WTC11 (cell line): ENCODE results near the gene CALML3. TPM values are rescaled to one million over a fixed set of nuclear protein-coding genes. Genes with fewer than 3 reads are reported as not detected.

Experiments
- ATAC-seq: fragments of 200-7000 bp; cut with Tn5 transposase; 2 replicates; pipeline ENCODE4 v1.10.0; 2021; ENCODE audit warnings: mild to moderate bottlenecking, moderate library complexity
- CTCF ChIA-PET: fragments of 300-600 bp; sonication (Branson Sonifier 250); formaldehyde crosslinking; loops from one replicate; lab custom pipeline; 2021; ENCODE audit warnings: antibody characterized with exemption; lab: Charles Lee
- POLR2A ChIA-PET: fragments of 350-600 bp; sonication (Branson Sonifier 250); formaldehyde crosslinking; loops from one replicate; lab custom pipeline; 2021; ENCODE audit warnings: antibody characterized with exemption; lab: Charles Lee
- DNase-seq: peaks from one replicate; pipeline ENCODE4 v3.0.0; 2021; ENCODE audit warnings: low spot score
- H3K27ac Mint-ChIP-seq: 2 replicates; pipeline ENCODE4 v1.8.0; 2021; ENCODE audit warnings: mixed read lengths
- H3K27me3 Mint-ChIP-seq: 2 replicates; pipeline ENCODE4 v1.8.0; 2021; ENCODE audit warnings: low read depth, mild to moderate bottlenecking, moderate library complexity, mixed read lengths
- H3K36me3 Mint-ChIP-seq: 2 replicates; pipeline ENCODE4 v1.8.0; 2021; ENCODE audit warnings: mixed read lengths
- H3K4me1 Mint-ChIP-seq: 2 replicates; pipeline ENCODE4 v1.8.0; 2022; ENCODE audit warnings: mixed read lengths
- H3K4me3 Mint-ChIP-seq: 2 replicates; pipeline ENCODE4 v1.8.0; 2021; ENCODE audit warnings: mild to moderate bottlenecking, moderate library complexity, mixed read lengths
- H3K9me3 Mint-ChIP-seq: 2 replicates; pipeline ENCODE4 v1.8.0; 2021; ENCODE audit warnings: mixed read lengths
- AFF4 ChIP-seq: sonication (generic); formaldehyde crosslinking; IDR thresholded peaks from 2 replicates; pipeline ENCODE4 v1.8.1; 2023; ENCODE audit warnings: mild to moderate bottlenecking, missing genetic modification reagents, borderline replicate concordance
- ATF2 ChIP-seq: sonication (generic); formaldehyde crosslinking; IDR thresholded peaks from 2 replicates; pipeline ENCODE4 v1.8.1; 2022; ENCODE audit warnings: low read depth, missing genetic modification reagents, borderline replicate concordance
- ATF3 ChIP-seq: sonication (generic); formaldehyde crosslinking; conservative IDR thresholded peaks from 2 replicates; pipeline ENCODE4 v1.8.1; 2022; ENCODE audit warnings: mild to moderate bottlenecking, missing genetic modification reagents
- CBFB ChIP-seq: sonication (generic); formaldehyde crosslinking; IDR thresholded peaks from 2 replicates; pipeline ENCODE4 v1.8.1; 2022; ENCODE audit warnings: mild to moderate bottlenecking, low read depth, missing genetic modification reagents
- FOXK1 ChIP-seq: sonication (generic); formaldehyde crosslinking; IDR thresholded peaks from 2 replicates; pipeline ENCODE4 v1.8.0; 2022; ENCODE audit warnings: mild to moderate bottlenecking, moderate library complexity, missing genetic modification reagents
- GABPB1 ChIP-seq: sonication (generic); formaldehyde crosslinking; IDR thresholded peaks from 2 replicates; pipeline ENCODE4 v1.8.1; 2023; ENCODE audit warnings: mild to moderate bottlenecking, missing genetic modification reagents
- IRF1 ChIP-seq: sonication (generic); formaldehyde crosslinking; IDR thresholded peaks from 2 replicates; pipeline ENCODE4 v1.8.0; 2023; ENCODE audit warnings: missing genetic modification reagents
- MAX ChIP-seq: sonication (generic); formaldehyde crosslinking; IDR thresholded peaks from 2 replicates; pipeline ENCODE4 v1.8.0; 2022; ENCODE audit warnings: mild to moderate bottlenecking, missing genetic modification reagents
- MXD4 ChIP-seq: fragments of 250-450 bp; sonication (Bioruptor Pico); IDR thresholded peaks from 2 replicates; pipeline ENCODE4 v1.8.0; 2021; ENCODE audit warnings: mild to moderate bottlenecking, moderate library complexity, borderline replicate concordance
- PRDM15 ChIP-seq: sonication (generic); formaldehyde crosslinking; IDR thresholded peaks from 2 replicates; pipeline ENCODE4 v1.8.0; 2022; ENCODE audit warnings: missing genetic modification reagents
- PREB ChIP-seq: sonication (generic); formaldehyde crosslinking; IDR thresholded peaks from 2 replicates; pipeline ENCODE4 v1.8.1; 2022; ENCODE audit warnings: mild to moderate bottlenecking, missing genetic modification reagents, moderate library complexity, borderline replicate concordance
- TP53 ChIP-seq: sonication (generic); formaldehyde crosslinking; IDR thresholded peaks from 2 replicates; pipeline ENCODE4 v1.8.1; 2023; ENCODE audit warnings: mild to moderate bottlenecking, missing genetic modification reagents
- ZBTB43 ChIP-seq: sonication (generic); formaldehyde crosslinking; IDR thresholded peaks from 2 replicates; pipeline ENCODE4 v1.8.1; 2023; ENCODE audit warnings: mild to moderate bottlenecking, missing genetic modification reagents
- ZMAT4 ChIP-seq: fragments of 250-450 bp; sonication (Bioruptor Pico); IDR thresholded peaks from 2 replicates; pipeline ENCODE4 v1.9.0; 2021; ENCODE audit warnings: mild to moderate bottlenecking
- ZNF317 ChIP-seq: sonication (generic); formaldehyde crosslinking; IDR thresholded peaks from 2 replicates; pipeline ENCODE4 v1.8.1; 2023; ENCODE audit warnings: low read depth, mild to moderate bottlenecking, moderate library complexity, missing genetic modification reagents, borderline replicate concordance
- total RNA-seq: library from RNA; stranded (reverse); gene quantifications from 3 replicates; pipeline ENCODE4 v1.2.3, GENCODE V29; 2021

The CALML3 gene
- total RNA-seq, 1 experiment from 2014 or later = not detected

GRCh38 chr10:5502571-5503476 is 21.9 kb upstream of the CALML3 start:
- H3K36me3 Mint-ChIP-seq = no peaks in the 10 kb centered on the region
- H3K27ac Mint-ChIP-seq = peak overlapping the region; percentile 55; the same call in 1 of the 2 replicates
- ATAC-seq (no peak), DNase-seq (no peak)
- no peak overlapping the region for H3K4me3 Mint-ChIP-seq
- peaks cover 22% of the 10 kb centered on the region for H3K4me1 Mint-ChIP-seq
- CTCF ChIA-PET = interaction anchor here (1.7 kb wide), 1 partner anchor 120 kb away, joined by 5 read pairs; no protein-coding TSS in a partner anchor
- POLR2A ChIA-PET = interaction anchor here (0.5 kb wide), 1 partner anchor 371 kb away, joined by 5 read pairs; no protein-coding TSS in a partner anchor
- H3K9me3 Mint-ChIP-seq = no peaks in the 10 kb centered on the region
- TF ChIP-seq PRDM15 (CRISPR knock-in tag) = no peak
- H3K27me3 Mint-ChIP-seq = no peaks in the 10 kb centered on the region

GRCh38 chr10:5503477-5503835 is 21.3 kb upstream of the CALML3 start:
- ATAC-seq (no peak), DNase-seq (no peak)
- H3K4me1 Mint-ChIP-seq = peaks cover 22% of the 10 kb centered on the region
- POLR2A ChIA-PET = no interaction called here
- CTCF ChIA-PET = interaction anchor here (1.5 to 1.7 kb wide), 2 partner anchors 61 to 120 kb away, joined by 4 to 5 read pairs; no protein-coding TSS in a partner anchor
- H3K27me3 Mint-ChIP-seq = no peaks in the 10 kb centered on the region
- no peaks in the 10 kb centered on the region for H3K36me3 Mint-ChIP-seq
- H3K27ac Mint-ChIP-seq = peak overlapping the region; percentile 55; the same call in 1 of the 2 replicates
- no peaks in the 10 kb centered on the region for H3K9me3 Mint-ChIP-seq
- H3K4me3 Mint-ChIP-seq = no peak overlapping the region
- TF ChIP-seq ATF2 (no peak), ZMAT4 (no peak), ATF3 (CRISPR knock-in tag) (no peak), TP53 (no peak), GABPB1 (CRISPR knock-in tag) (no peak), IRF1 (CRISPR knock-in tag) (no peak), CBFB (CRISPR knock-in tag) (no peak), MAX (CRISPR knock-in tag) (no peak), ZNF317 (CRISPR knock-in tag) (no peak), AFF4 (no peak), MXD4 (CRISPR knock-in tag) (no peak), PREB (CRISPR knock-in tag) (no peak), FOXK1 (CRISPR knock-in tag) (no peak), ZBTB43 (CRISPR knock-in tag) (no peak)
